Panc1 (cell line): ENCODE results near the gene KCNN3. TPM values are rescaled to one million over a fixed set of nuclear protein-coding genes. Genes with fewer than 3 reads are reported as not detected.

ENCODE experiments used
- ATAC-seq: fragments of 200-7000 bp; cut with Tn5 transposase; 2 replicates; pipeline ENCODE4 v1.9.1; 2020; ENCODE audit warnings: mild to moderate bottlenecking, moderate library complexity
- BruUV-seq: library from RNA; stranded (reverse); fragments of 400-500 nt; replicated peaks from 2 replicates; lab custom pipeline; 2021; lab: Mats Ljungman, UMichigan
- CTCF ChIA-PET: fragments of 300-600 bp; sonication (Branson Sonifier 250); formaldehyde crosslinking; loops from one replicate; lab custom pipeline; 2022; ENCODE audit warnings: antibody characterized with exemption; lab: Charles Lee
- POLR2A ChIA-PET: fragments of 300-600 bp; sonication (Branson Sonifier 250); formaldehyde crosslinking; loops from one replicate; lab custom pipeline; 2022; ENCODE audit warnings: antibody characterized with exemption; lab: Charles Lee
- DNase-seq: peaks from one replicate; pipeline ENCODE4 v3.0.0-alpha.2; 2010; ENCODE audit warnings: low read depth, low spot score
- H3K27ac ChIP-seq: 2 replicates; pipeline ENCODE4 v1.5.1; 2011; ENCODE audit warnings: mild to moderate bottlenecking, low read length, inconsistent platforms
- H3K27me3 ChIP-seq: fragments of 200-500 bp; sonication (Bioruptor generic); 2 replicates; pipeline ENCODE4 v1.6.0; 2014; ENCODE audit warnings: low read length, inconsistent platforms; ENCODE audit not compliant: control insufficient read depth, insufficient read depth
- H3K36me3 ChIP-seq: fragments of 200-500 bp; sonication (Bioruptor generic); 2 replicates; pipeline ENCODE4 v1.5.1; 2014; ENCODE audit warnings: inconsistent platforms, mild to moderate bottlenecking, low read length, moderate library complexity; ENCODE audit not compliant: control insufficient read depth, insufficient read depth
- H3K4me1 ChIP-seq: 2 replicates; pipeline ENCODE4 v1.5.1; 2011; ENCODE audit warnings: inconsistent platforms, mild to moderate bottlenecking, low read length, moderate library complexity; ENCODE audit not compliant: control insufficient read depth, insufficient read depth
- H3K4me3 ChIP-seq, 2 experiments: 2 replicates each; pipeline ENCODE4 v1.5.1; 2011 to 2012; ENCODE audit warnings: low read depth in 2 of 2, low read length in 2 of 2, mild to moderate bottlenecking in 2 of 2, inconsistent platforms in 1 of 2, moderate library complexity in 1 of 2
- H3K9me3 ChIP-seq: fragments of 200-500 bp; sonication (Bioruptor generic); 2 replicates; pipeline ENCODE4 v1.5.1; 2014; ENCODE audit warnings: low read depth, mild to moderate bottlenecking, inconsistent platforms, low read length, moderate library complexity; ENCODE audit not compliant: control insufficient read depth, insufficient read depth
- POLR2AphosphoS5 ChIP-seq: IDR thresholded peaks from 2 replicates; pipeline ENCODE4 v1.6.1; 2012; ENCODE audit warnings: mild to moderate bottlenecking, low read depth, low read length, moderate library complexity
- SIN3A ChIP-seq: IDR thresholded peaks from 2 replicates; pipeline ENCODE4 v1.6.1; 2012; ENCODE audit warnings: low read depth, mild to moderate bottlenecking, low read length, moderate library complexity, borderline replicate concordance; ENCODE audit not compliant: insufficient read depth
- TCF7L2 ChIP-seq: IDR thresholded peaks from 2 replicates; pipeline ENCODE4 v1.6.1; 2011; ENCODE audit warnings: mild to moderate bottlenecking, low read depth, low read length, inconsistent platforms
- in situ Hi-C: cut with HindIII; loops from 2 replicates; pipeline ENCODE4 v1.10.0; 2016; ENCODE audit warnings: low sequenced_read_pairs, low pct_unique_long_range_greater_than_20kb
- intact Hi-C: fragments of 100-400 bp; cut with micrococcal nuclease; formaldehyde crosslinking; loops from one replicate; pipeline ENCODE4 v1.10.0; 2022; ENCODE audit not compliant: unreplicated experiment
- total RNA-seq: library from RNA; stranded (reverse); gene quantifications from one replicate; pipeline ENCODE4 v1.2.1, GENCODE V29; 2021; ENCODE audit not compliant: unreplicated experiment
- TF ChIP-seq, protein P1 (sequence below): fragments of 450-650 bp; IDR thresholded peaks from 2 replicates; pipeline ENCODE4 v1.5.1; 2017; ENCODE audit warnings: mild to moderate bottlenecking
- TF ChIP-seq, protein P2 (sequence below), 2 experiments: IDR thresholded peaks; 2 replicates each; pipeline ENCODE4 v1.6.1; 2011 to 2012; ENCODE audit warnings: low read depth in 2 of 2, control low read depth in 1 of 2, low read length in 1 of 2, mild to moderate bottlenecking in 1 of 2, moderate library complexity in 1 of 2; ENCODE audit not compliant: insufficient read depth in 1 of 2

Gene KCNN3
- total RNA-seq, 1 experiment from 2014 or later = 0.05 TPM

DNA sequence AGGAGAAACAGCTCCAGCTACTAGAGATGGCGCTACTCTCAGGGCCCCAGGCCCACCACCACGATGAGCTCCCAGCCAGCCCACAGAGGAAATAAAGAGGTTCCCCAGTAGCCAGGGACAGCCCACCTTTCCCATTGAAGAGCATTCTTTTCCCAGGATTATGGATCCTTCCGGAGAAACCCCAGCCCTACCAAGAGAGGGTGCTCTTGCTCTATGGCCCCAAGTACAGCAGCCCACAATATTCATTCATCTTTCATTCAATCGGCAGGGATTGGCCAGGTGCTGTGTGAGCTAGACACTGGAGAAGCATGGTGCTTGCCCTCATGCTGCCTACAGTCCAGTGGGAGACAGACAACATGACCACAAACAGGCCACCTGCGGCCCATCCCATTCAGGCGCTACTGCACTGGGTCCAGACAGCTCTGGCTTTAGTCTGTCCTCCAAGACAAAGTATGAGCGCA is 36.6 kb upstream of the KCNN3 start:
- Histone ChIP-seq H3K27me3 (no peaks in the 10 kb centered on the region), H3K27ac (no peak overlapping the region), H3K36me3 (no peaks in the 10 kb centered on the region), H3K4me1 (no peaks in the 10 kb centered on the region), H3K4me3 (no peak overlapping the region), H3K9me3 (no peaks in the 10 kb centered on the region)
- ATAC-seq = peak; percentile 82
- in situ Hi-C loops (no loop called here), intact Hi-C loops (no loop called here)
- DNase-seq = peak; percentile 2
- ChIA-PET CTCF (no interaction called here), POLR2A (no interaction called here)
- TF ChIP-seq POLR2AphosphoS5 = no peak
- TF ChIP-seq TCF7L2 = no peak
- TF ChIP-seq, protein P1, sequence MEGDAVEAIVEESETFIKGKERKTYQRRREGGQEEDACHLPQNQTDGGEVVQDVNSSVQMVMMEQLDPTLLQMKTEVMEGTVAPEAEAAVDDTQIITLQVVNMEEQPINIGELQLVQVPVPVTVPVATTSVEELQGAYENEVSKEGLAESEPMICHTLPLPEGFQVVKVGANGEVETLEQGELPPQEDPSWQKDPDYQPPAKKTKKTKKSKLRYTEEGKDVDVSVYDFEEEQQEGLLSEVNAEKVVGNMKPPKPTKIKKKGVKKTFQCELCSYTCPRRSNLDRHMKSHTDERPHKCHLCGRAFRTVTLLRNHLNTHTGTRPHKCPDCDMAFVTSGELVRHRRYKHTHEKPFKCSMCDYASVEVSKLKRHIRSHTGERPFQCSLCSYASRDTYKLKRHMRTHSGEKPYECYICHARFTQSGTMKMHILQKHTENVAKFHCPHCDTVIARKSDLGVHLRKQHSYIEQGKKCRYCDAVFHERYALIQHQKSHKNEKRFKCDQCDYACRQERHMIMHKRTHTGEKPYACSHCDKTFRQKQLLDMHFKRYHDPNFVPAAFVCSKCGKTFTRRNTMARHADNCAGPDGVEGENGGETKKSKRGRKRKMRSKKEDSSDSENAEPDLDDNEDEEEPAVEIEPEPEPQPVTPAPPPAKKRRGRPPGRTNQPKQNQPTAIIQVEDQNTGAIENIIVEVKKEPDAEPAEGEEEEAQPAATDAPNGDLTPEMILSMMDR = peak; percentile 77
- no TSS peak for BruUV-seq

DNA sequence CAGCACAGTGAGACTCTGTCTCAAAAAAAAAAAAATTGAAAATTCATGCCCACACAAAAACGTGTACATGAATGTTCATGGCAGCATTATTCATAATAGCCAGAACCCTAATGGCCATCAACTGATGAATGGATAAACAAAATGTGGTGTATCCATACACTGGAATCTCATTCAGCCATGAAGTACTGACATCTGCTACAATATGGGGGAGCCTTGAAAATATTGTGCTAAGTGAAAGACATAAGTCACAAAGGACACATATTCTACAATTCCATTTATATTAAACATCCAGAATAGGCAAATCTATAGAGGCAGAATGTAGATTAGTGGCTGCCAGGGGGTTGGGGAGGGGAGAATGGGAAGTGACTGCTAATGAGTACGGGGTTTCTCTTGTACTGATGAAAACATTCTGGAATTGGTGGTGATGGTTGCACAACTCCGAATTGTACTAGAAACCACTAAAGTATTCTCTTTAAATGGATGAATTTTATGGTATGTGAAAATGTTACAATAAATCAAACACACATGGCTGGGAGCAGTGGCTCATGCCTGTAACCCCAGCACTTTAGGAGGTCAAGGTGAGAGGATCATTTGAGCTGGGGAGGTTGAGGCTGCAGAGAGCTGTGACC is 33.0 kb upstream of the KCNN3 start:
- in situ Hi-C loops = no loop called here
- no peaks in the 10 kb centered on the region for H3K4me1 ChIP-seq
- DNase-seq = no peak

More for the DNA sequence above, 33.0 kb upstream of the KCNN3 start:
- CTCF ChIA-PET = interaction anchor here (0.6 to 0.7 kb wide), 3 partner anchors 15 to 43 kb away, joined by 3 to 5 read pairs (median 3); no protein-coding TSS in a partner anchor
- Histone ChIP-seq H3K27me3 (no peaks in the 10 kb centered on the region), H3K4me3 (no peak overlapping the region), H3K27ac (no peak overlapping the region), H3K9me3 (no peaks in the 10 kb centered on the region), H3K36me3 (no peaks in the 10 kb centered on the region)
- BruUV-seq = no TSS peak
- intact Hi-C loops = no loop called here
- TF ChIP-seq TCF7L2 = no peak
- no peak for TF ChIP-seq SIN3A
- no peak for TF ChIP-seq POLR2AphosphoS5
- TF ChIP-seq, protein P1 = no peak
- TF ChIP-seq, protein P2, sequence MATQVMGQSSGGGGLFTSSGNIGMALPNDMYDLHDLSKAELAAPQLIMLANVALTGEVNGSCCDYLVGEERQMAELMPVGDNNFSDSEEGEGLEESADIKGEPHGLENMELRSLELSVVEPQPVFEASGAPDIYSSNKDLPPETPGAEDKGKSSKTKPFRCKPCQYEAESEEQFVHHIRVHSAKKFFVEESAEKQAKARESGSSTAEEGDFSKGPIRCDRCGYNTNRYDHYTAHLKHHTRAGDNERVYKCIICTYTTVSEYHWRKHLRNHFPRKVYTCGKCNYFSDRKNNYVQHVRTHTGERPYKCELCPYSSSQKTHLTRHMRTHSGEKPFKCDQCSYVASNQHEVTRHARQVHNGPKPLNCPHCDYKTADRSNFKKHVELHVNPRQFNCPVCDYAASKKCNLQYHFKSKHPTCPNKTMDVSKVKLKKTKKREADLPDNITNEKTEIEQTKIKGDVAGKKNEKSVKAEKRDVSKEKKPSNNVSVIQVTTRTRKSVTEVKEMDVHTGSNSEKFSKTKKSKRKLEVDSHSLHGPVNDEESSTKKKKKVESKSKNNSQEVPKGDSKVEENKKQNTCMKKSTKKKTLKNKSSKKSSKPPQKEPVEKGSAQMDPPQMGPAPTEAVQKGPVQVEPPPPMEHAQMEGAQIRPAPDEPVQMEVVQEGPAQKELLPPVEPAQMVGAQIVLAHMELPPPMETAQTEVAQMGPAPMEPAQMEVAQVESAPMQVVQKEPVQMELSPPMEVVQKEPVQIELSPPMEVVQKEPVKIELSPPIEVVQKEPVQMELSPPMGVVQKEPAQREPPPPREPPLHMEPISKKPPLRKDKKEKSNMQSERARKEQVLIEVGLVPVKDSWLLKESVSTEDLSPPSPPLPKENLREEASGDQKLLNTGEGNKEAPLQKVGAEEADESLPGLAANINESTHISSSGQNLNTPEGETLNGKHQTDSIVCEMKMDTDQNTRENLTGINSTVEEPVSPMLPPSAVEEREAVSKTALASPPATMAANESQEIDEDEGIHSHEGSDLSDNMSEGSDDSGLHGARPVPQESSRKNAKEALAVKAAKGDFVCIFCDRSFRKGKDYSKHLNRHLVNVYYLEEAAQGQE (IDR thresholded peaks at IDR 0.05; ENCODE audit: insufficient read depth in 1 of 2, low read depth in 2 of 2, low read length in 1 of 2) = no peak
- POLR2A ChIA-PET = no interaction called here
- ATAC-seq = no peak
